Measurements from ENCODE around the gene ARV1.

- TF ChIP-seq RAD21 (conservative IDR thresholded peaks at IDR 0.05) (no peak), CTCF (IDR thresholded peaks at IDR 0.05; ENCODE audit: poor library complexity, severe bottlenecking) (no peak), EP300 (conservative IDR thresholded peaks at IDR 0.05; ENCODE audit: poor library complexity, severe bottlenecking) (no peak), POLR2AphosphoS5 (IDR thresholded peaks at IDR 0.05) (no peak)
Measured at GRCh38 chr1:230939806-230940489, 38.9 kb upstream of the ARV1 start.
